ENCODE data around the gene RGMA. TPM values are rescaled to one million over a fixed set of nuclear protein-coding genes. Genes with fewer than 3 reads are reported as not detected.
A peak's percentile ranks its signal among the peaks of the same experiment; 100 is the strongest.

RGMA gene
- total RNA-seq, 1 donor from 2014 or later, result 0.34 TPM

DNA sequence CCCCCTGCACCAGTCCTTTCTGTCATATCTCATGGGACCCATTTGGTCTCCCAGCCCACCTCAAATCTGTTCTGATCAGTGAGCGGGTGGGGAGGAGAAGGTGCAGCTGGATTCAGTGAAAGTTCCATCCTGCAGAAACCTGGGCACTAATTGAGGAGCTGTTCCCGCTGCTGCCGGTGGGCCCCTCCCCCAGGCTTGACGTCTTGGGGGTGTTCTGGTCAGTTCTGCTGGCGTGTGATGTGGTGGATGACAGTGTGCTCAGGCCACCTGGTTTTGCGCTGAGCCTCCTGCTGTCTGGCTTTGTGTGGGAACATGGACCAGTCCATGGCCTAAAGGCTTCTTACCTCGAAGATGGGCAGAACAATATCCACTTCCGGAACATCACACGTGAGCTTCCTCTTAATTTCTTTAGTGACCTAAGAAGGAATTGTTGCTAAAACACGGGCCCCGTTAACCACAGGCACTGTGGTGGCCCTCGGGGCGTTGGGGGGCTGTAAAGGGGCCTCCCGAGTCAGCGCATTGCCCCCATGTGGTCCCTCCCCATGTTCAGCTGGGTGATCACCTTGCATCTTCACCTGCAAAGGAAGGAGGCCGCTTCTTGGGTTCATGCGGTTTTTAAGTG is 59.7 kb downstream of the RGMA start:
- intact Hi-C loops (cut with micrococcal nuclease), result no loop called here
- peaks cover 35% of the 10 kb centered on the region for H3K4me1 Mint-ChIP-seq (ENCODE audit: low read depth)
- DNase-seq (ENCODE audit: low spot score), result no peak
- no peaks in the 10 kb centered on the region for H3K9me3 Mint-ChIP-seq
- H3K27me3 Mint-ChIP-seq (ENCODE audit: insufficient read depth), result no peaks in the 10 kb centered on the region
- no peak overlapping the region for H3K27ac Mint-ChIP-seq
- no peak overlapping the region for H3K4me3 Mint-ChIP-seq
- peaks cover 24% of the 10 kb centered on the region for H3K36me3 Mint-ChIP-seq (ENCODE audit: low read depth)

DNA sequence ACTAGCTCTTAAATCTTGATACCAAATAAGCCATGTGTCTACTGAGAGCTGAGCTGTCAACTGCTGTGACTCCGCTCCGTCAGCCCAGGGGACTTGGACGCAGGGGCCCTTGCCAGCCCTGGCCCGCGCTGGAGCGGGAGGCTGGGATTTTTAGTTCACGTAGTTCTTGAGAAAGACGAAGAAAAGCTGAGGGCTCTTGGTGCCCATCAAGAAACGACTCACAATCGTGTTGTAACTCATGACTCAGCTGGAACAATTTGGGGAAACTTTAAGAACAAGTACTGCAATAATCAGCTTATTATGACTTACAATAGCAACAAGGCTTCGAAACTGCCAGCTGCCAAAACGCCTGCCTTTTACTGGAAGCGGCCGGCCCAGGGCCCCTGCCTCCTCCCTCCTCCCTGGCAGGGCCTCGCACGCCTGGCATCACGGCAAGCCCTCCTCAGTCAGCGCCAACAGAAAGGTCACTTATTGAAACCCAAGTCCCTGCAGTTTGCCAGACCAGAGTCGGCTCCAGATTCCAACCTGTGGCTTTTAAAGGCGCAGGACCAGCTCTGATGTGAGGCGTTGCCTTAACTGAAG is 60.3 kb downstream of the RGMA start:
- intact Hi-C loops (cut with micrococcal nuclease), result no loop called here
- H3K4me1 Mint-ChIP-seq (ENCODE audit: low read depth), result peaks cover 40% of the 10 kb centered on the region

DNA sequence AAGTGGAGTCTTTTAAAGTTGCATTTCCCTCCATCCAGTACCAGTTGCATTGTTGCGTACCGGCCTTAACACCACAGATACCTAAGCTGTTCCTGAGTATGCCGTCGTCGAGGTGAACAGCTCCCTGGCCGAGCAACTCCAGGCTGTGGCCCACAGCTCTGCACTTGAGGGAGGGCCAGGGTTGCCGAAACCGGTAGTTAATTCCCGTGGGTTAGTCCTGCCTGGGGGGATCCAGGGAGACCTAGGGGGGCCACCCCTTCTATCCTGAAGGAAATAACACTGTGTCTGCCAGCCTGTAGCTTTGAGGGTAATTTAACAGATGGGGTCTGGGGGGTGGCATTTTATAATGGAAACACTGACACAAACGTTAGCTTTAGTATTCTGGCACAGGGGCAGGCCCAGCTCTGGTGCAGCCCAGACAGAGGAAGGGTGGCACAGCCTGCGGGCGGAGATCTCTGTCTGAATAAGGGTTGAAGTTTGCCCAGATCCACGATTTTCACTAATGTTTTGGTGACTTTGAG is 60.8 kb downstream of the RGMA start:
- intact Hi-C loops (cut with micrococcal nuclease), result no loop called here
- Mint-ChIP-seq H3K27me3 (ENCODE audit: insufficient read depth) (no peaks in the 10 kb centered on the region), H3K4me1 (ENCODE audit: low read depth) (peaks cover 46% of the 10 kb centered on the region), H3K9me3 (no peaks in the 10 kb centered on the region), H3K27ac (peak overlapping the region; percentile 63), H3K36me3 (ENCODE audit: low read depth) (peaks cover 32% of the 10 kb centered on the region), H3K4me3 (no peak overlapping the region)
- no peak for DNase-seq (ENCODE audit: low spot score)

More for the DNA sequence above, 60.3 kb downstream of the RGMA start:
- H3K4me3 Mint-ChIP-seq, result no peak overlapping the region
- H3K9me3 Mint-ChIP-seq, result no peaks in the 10 kb centered on the region
- DNase-seq (ENCODE audit: low spot score), result no peak
- H3K36me3 Mint-ChIP-seq (ENCODE audit: low read depth), result peaks cover 27% of the 10 kb centered on the region
- H3K27ac Mint-ChIP-seq, result no peak overlapping the region
- no peaks in the 10 kb centered on the region for H3K27me3 Mint-ChIP-seq (ENCODE audit: insufficient read depth)

- no peak for DNase-seq (ENCODE audit: low spot score)
- peaks cover 40% of the 10 kb centered on the region for H3K36me3 Mint-ChIP-seq (ENCODE audit: low read depth)
- no peak overlapping the region for H3K4me3 Mint-ChIP-seq
- peaks cover 53% of the 10 kb centered on the region for H3K4me1 Mint-ChIP-seq (ENCODE audit: low read depth)
- no peak overlapping the region for H3K27ac Mint-ChIP-seq
- H3K9me3 Mint-ChIP-seq, result no peaks in the 10 kb centered on the region
- intact Hi-C loops (cut with micrococcal nuclease), result no loop called here
- no peaks in the 10 kb centered on the region for H3K27me3 Mint-ChIP-seq (ENCODE audit: insufficient read depth)
Observed at GRCh38 chr15:93027413-93027812, 61.6 kb downstream of the RGMA start.

- Mint-ChIP-seq H3K9me3 (no peaks in the 10 kb centered on the region), H3K36me3 (ENCODE audit: low read depth) (peaks cover 49% of the 10 kb centered on the region), H3K27me3 (ENCODE audit: insufficient read depth) (no peaks in the 10 kb centered on the region), H3K27ac (peak overlapping the region; percentile 40), H3K4me1 (ENCODE audit: low read depth) (peaks cover 63% of the 10 kb centered on the region), H3K4me3 (no peak overlapping the region)
- no peak for DNase-seq (ENCODE audit: low spot score)
- intact Hi-C loops (cut with micrococcal nuclease), result no loop called here
Observed at GRCh38 chr15:93026380-93026817, 62.6 kb downstream of the RGMA start.

GRCh38 chr15:93025625-93025982 is 63.4 kb downstream of the RGMA start:
- H3K36me3 Mint-ChIP-seq (ENCODE audit: low read depth), result peaks cover 55% of the 10 kb centered on the region
- no peak overlapping the region for H3K4me3 Mint-ChIP-seq

GRCh38 chr15:93024716-93025624 is 64.0 kb downstream of the RGMA start:
- Mint-ChIP-seq H3K4me1 (ENCODE audit: low read depth) (peaks cover 70% of the 10 kb centered on the region), H3K27ac (peak overlapping the region; percentile 75), H3K9me3 (no peaks in the 10 kb centered on the region), H3K36me3 (ENCODE audit: low read depth) (peaks cover 61% of the 10 kb centered on the region), H3K27me3 (ENCODE audit: insufficient read depth) (no peaks in the 10 kb centered on the region), H3K4me3 (no peak overlapping the region)
- DNase-seq (ENCODE audit: low spot score), result no peak
- intact Hi-C loops (cut with micrococcal nuclease), result no loop called here

More at GRCh38 chr15:93025625-93025982, 63.4 kb downstream of the RGMA start:
- peak overlapping the region; percentile 75 for H3K27ac Mint-ChIP-seq
- no peaks in the 10 kb centered on the region for H3K27me3 Mint-ChIP-seq (ENCODE audit: insufficient read depth)
- H3K4me1 Mint-ChIP-seq (ENCODE audit: low read depth), result peaks cover 70% of the 10 kb centered on the region
- DNase-seq (ENCODE audit: low spot score), result no peak
- intact Hi-C loops (cut with micrococcal nuclease), result no loop called here
- no peaks in the 10 kb centered on the region for H3K9me3 Mint-ChIP-seq

DNA sequence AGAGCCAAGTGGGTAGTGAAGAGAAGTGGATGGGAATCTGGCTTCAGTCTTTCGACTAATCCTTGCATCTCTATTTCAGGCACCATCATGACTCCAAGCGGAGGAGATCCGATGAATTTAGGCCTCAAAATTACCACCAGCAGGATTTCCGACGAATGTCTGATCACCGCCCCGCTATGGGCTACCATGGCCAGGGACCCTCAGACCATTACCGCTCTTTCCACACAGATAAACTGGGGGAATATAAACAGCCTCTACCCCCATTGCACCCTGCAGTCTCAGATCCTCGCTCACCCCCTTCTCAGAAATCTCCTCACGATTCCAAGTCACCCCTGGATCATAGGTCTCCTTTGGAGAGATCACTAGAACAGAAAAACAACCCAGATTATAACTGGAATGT is 64.7 kb downstream of the RGMA start:
- H3K27ac Mint-ChIP-seq, result no peak overlapping the region
- intact Hi-C loops (cut with micrococcal nuclease), result no loop called here
- H3K4me1 Mint-ChIP-seq (ENCODE audit: low read depth), result peaks cover 70% of the 10 kb centered on the region
- no peaks in the 10 kb centered on the region for H3K9me3 Mint-ChIP-seq
- H3K36me3 Mint-ChIP-seq (ENCODE audit: low read depth), result peaks cover 65% of the 10 kb centered on the region
- no peaks in the 10 kb centered on the region for H3K27me3 Mint-ChIP-seq (ENCODE audit: insufficient read depth)
- no peak overlapping the region for H3K4me3 Mint-ChIP-seq
- no peak for DNase-seq (ENCODE audit: low spot score)

DNA sequence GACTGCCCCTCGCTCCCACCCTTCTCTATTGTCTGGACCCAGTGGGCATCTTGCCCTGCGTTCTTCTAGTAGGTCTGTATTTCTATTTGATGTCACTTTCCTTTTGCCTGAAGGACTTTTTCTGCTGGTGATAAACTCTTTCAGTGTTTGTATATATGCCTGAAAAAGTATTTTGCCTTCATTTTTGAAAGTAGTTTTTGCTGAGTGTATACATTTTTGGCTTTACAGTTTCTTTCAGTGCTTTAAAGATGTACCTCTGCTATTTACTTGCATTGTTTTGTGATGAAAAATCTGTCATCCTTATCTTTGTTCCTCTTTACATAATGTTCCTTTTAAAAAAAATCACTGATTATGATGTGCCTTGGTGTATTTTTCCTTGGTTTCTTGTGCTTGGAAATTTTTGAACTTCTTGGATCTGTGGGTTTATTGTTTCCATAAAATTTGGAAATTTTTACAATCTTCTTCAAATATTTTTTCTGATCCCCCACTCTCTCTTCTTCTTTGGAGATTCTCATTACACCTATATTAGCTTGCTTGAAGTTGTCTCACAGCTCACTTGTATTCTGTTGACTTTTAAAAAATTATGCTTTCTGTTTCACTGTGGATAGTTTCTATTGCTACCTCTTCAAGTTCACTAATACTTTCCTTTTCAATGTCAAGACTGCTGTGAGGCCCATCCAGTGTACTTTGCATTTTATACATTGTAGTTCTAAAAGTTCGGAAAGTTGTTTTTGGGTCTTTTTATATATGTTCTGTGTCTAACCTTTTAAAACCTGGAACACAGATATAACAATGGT is 67.8 kb downstream of the RGMA start:
- H3K27me3 Mint-ChIP-seq (ENCODE audit: insufficient read depth), result no peaks in the 10 kb centered on the region
- H3K36me3 Mint-ChIP-seq (ENCODE audit: low read depth), result peaks cover 79% of the 10 kb centered on the region
- intact Hi-C loops (cut with micrococcal nuclease), result loop anchor here (2.0 kb wide), 1 partner anchor 218 kb away; no protein-coding TSS in a partner anchor
- H3K4me3 Mint-ChIP-seq, result peak overlapping the region; percentile 34
- H3K9me3 Mint-ChIP-seq, result no peaks in the 10 kb centered on the region
- H3K27ac Mint-ChIP-seq, result peak overlapping the region; percentile 79
- peaks cover 91% of the 10 kb centered on the region for H3K4me1 Mint-ChIP-seq (ENCODE audit: low read depth)
- no peak for DNase-seq (ENCODE audit: low spot score)

DNA sequence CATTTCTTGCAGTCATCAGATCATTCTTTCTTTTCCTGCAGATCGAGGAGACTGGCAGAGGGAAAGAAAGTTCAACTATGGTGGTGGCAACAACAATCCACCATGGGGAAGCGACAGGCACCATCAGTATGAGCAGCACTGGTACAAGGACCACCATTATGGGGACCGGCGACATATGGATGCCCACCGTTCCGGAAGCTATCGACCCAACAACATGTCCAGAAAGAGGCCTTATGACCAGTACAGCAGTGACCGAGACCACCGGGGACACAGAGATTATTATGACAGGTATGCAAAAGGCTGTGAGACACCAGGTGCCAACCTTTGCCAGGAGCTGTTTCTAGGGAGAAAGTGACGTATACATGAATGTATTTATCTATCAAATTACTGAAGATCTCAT is 69.0 kb downstream of the RGMA start:
- H3K9me3 Mint-ChIP-seq, result no peaks in the 10 kb centered on the region
- intact Hi-C loops (cut with micrococcal nuclease), result loop anchor here (2.0 kb wide), 1 partner anchor 217 kb away; no protein-coding TSS in a partner anchor
- no peaks in the 10 kb centered on the region for H3K27me3 Mint-ChIP-seq (ENCODE audit: insufficient read depth)
- peak overlapping the region; percentile 46 for H3K27ac Mint-ChIP-seq
- DNase-seq (ENCODE audit: low spot score), result no peak
- peaks cover 80% of the 10 kb centered on the region for H3K36me3 Mint-ChIP-seq (ENCODE audit: low read depth)
- peaks cover 84% of the 10 kb centered on the region for H3K4me1 Mint-ChIP-seq (ENCODE audit: low read depth)
- no peak overlapping the region for H3K4me3 Mint-ChIP-seq

- H3K27me3 Mint-ChIP-seq (ENCODE audit: insufficient read depth), result no peaks in the 10 kb centered on the region
- no peaks in the 10 kb centered on the region for H3K9me3 Mint-ChIP-seq
- no peak overlapping the region for H3K4me3 Mint-ChIP-seq
- intact Hi-C loops (cut with micrococcal nuclease), result no loop called here
- H3K36me3 Mint-ChIP-seq (ENCODE audit: low read depth), result peaks cover 78% of the 10 kb centered on the region
- peaks cover 75% of the 10 kb centered on the region for H3K4me1 Mint-ChIP-seq (ENCODE audit: low read depth)
- peak overlapping the region; percentile 46 for H3K27ac Mint-ChIP-seq
- no peak for DNase-seq (ENCODE audit: low spot score)
Observed at GRCh38 chr15:93019090-93019489, 69.9 kb downstream of the RGMA start.

- H3K36me3 Mint-ChIP-seq (ENCODE audit: low read depth), result peaks cover 78% of the 10 kb centered on the region
- peaks cover 71% of the 10 kb centered on the region for H3K4me1 Mint-ChIP-seq (ENCODE audit: low read depth)
- H3K4me3 Mint-ChIP-seq, result no peak overlapping the region
- no peaks in the 10 kb centered on the region for H3K9me3 Mint-ChIP-seq
- intact Hi-C loops (cut with micrococcal nuclease), result no loop called here
- DNase-seq (ENCODE audit: low spot score), result no peak
- no peaks in the 10 kb centered on the region for H3K27me3 Mint-ChIP-seq (ENCODE audit: insufficient read depth)
- H3K27ac Mint-ChIP-seq, result peak overlapping the region; percentile 82
Observed at GRCh38 chr15:93018574-93018973, 70.4 kb downstream of the RGMA start.

Data from activated T-helper 1 cell treated with anti-CD3 and anti-CD28 coated beads, Interleukin-12 subunit alpha, Interleukin-12 subunit beta, Interleukin-2, Interleukin-4 antibody, amounts not matched to agents 30 ng/mL and 10 ng/mL and 1 ng/mL, durations not matched to agents 14 hours and 24 hours and 36 hours (primary cell).